DMS79 treated with DMSO at 0.1 percent for 48 hours (cell line): Measurements from ENCODE around the gene DCK.
"Not testable (repeated sequence)": the region's sequence is repeated elsewhere in the genome, so short reads cannot be mapped to it uniquely, and the experiment has no call there.

ENCODE experiments used
- DNase-seq: peaks from one replicate; lab custom pipeline; 2025; lab: John Stamatoyannopoulos, UW

DCK gene

GRCh38 chr4:71001363-71001762 lies 7.9 kb downstream of the DCK start:
- DNase-seq, result not testable (repeated sequence)

GRCh38 chr4:71004281-71004851 lies 10.9 kb downstream of the DCK start:
- no peak for DNase-seq

GRCh38 chr4:71005025-71005424 lies 11.6 kb downstream of the DCK start:
- DNase-seq, result not testable (repeated sequence)

DNA sequence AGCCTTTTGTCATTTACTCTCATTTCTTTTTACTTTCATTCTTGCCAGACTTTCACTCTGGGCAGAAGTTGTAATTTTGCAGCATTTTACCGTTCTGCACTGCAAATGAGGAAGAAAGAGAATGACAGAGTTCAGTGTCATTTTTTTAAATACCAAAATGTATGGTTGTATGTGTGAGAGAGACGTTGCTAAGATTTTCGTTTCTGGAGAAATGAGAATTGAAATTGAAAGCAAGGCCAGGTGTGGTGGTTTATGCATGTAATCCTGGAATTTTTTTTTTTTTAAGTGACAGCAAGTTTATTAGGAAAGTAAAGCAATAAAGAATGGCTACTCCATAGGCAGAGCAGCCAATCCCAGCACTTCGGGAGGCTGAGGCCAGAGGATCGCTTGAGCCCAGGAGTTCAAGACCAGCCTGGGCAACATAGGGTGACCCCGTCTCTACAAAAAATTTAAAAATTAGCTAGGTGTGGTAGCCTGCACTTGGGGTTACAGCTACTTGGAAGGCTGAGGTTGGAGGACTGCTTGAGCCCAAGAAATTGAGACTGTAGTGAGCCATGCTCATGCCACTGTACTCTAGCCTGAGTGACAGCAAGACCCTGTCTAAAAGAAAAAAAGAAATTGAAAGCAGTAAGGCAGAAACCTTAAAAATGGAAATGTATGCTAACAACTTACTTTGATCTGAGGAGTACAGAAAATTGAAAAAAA lies 12.9 kb downstream of the DCK start:
- no peak for DNase-seq

- peak; percentile 71 for DNase-seq
Measured at GRCh38 chr4:71008196-71008595, 14.7 kb downstream of the DCK start.

DNA sequence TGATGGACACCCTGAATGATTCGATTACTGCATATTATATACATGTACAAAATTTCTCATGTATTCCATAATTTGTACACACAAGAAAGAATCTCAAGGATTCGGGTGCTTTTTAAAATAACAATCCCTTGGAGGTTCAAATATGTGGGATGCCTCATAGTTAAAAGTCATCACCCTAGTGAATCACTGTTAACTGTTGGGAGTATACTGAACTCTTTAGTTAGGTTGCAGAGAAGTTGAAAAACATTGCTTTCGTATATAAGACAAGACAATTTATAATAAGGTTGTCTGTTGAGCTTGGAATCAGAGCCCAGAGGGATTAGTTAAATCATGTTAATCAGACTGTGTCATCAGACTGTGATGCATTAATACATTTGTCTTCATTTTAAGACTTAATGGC lies 15.6 kb downstream of the DCK start:
- DNase-seq, result no peak

GRCh38 chr4:71009890-71010588 lies 16.6 kb downstream of the DCK start:
- DNase-seq, result no peak

DNA sequence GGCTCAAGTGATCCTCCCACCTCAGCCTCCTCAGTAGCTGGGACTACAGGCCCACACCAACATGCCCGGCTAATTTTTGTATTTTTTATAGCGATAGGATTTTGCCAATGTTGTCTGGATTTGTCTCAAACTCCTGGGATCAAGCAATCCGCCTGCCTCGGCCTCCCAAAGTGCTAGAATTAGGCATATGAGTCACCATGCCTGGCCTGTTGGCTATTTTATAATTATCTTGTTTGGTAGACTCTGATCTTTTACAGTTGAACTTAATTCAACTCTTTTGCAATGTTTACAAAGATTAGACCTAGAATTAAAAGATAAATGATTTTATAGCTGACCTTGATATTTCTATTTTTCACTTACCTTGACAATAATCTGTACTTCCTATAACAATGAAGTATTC lies 18.0 kb downstream of the DCK start:
- DNase-seq, result no peak

GRCh38 chr4:71017391-71017790 lies 23.9 kb downstream of the DCK start:
- DNase-seq, result not testable (repeated sequence)

GRCh38 chr4:71020611-71021010 lies 27.2 kb downstream of the DCK start:
- DNase-seq, result no peak

DNA sequence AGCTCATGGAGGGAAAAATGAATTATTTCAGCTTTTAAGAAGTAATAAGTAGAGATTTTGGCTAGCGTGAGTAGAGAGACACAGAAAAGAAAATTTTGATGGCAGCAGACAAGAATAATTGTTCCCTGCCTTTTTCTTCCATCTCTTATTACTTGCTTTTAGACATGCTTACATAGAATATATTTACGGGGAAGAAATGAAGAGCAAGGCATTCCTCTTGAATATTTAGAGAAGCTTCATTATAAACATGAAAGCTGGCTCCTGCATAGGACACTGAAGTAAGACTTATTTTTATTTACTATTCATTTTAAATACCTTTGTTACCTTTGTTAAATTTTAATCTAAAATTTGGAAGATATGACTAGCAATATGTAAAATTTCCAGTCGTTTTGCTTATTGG lies 32.2 kb downstream of the DCK start:
- no peak for DNase-seq

DNA sequence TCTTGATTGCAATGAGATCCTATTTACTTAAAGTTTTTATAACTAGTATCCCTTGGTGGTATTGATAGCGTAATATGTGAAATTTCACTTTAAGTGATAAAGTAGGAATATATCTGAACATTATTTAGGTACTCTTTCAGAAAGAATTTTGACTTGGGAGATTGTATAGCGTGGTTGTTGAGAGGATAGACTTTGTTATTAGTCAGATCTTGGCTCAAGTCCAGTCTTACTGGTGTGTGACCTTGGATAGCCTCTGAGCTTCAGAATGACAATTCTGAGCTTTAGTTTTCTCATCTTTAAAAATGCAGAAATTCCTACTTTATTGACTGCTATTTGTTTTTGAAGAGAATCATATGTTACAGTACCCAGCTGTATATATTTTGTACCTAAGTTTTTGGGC lies 32.6 kb downstream of the DCK start:
- DNase-seq, result peak; percentile 3

DNA sequence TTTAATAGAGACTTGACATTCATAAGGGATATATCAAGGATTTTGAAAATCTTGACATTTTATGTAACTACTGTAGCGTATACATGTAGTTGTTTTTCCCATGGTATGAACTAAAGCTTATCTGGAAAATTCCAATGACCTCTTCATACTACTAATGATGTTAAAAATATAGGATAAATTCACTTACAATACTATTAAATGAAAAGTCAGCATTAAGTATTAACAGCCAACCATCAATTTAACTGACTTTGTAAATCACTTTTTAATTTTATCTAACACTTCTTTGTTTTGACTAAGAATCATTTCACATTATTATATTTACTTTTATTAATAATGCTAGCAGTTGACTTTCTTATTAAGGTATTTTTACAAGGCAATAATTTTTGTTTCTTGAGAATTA lies 34.2 kb downstream of the DCK start:
- DNase-seq, result no peak

DNA sequence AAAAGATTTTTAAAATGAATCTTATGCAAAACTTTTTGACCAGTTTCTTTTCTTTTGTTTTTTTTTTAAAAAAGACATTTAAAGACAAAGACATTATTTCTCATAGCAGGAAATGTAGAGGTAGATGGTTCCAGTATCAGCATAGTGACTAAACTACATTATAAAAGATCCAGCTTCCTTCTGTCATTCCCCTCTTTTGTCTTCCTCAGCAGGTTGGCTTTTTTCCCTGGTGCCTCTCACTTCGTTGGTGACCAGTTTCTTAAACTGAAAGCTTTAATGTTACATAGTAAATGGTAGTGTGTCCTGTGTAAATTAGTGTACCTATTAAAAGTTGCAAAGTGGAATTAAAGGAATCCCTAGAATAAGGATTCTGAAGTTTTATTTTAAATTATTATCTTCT lies 36.1 kb downstream of the DCK start:
- DNase-seq, result no peak

DNA sequence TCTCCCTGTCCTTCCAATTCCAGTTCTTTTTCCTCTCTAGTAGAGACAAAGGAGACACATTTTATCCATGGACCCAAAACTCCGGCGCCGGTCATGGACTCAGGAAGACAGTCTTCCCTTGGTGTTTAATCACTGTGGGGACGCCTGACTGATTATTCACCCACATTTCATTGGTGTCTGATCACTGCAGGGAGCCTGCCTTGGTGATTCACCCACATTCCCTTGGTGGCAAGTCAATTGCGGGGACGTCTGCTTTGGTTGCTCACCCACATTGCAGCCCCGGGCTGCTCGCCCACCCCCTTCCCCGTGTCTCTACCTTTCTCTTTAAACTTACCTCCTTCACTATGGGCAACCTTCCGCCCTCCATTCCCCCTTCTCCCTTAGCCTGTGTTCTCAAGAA lies 38.7 kb downstream of the DCK start:
- not testable (repeated sequence) for DNase-seq

- DNase-seq, result no peak
Measured at GRCh38 chr4:71045256-71045655, 51.8 kb downstream of the DCK start.

DNA sequence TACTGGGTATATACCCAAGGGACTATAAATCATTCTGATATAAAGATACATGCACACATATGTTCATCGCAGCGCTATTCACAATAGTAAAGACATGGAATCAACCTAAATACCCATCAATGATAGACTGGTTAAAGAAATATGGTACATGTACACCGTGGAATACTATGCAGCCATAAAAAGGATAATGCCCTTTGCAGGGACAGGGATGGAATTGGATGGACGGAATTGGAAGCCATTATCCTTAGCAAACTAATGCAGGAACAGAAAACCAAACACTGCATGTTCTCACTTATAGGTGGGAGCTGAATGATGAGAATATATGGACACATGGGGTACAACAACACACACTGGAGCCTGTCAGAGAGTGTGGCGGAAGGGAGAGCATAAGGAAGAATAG lies 55.9 kb downstream of the DCK start:
- no peak for DNase-seq

- DNase-seq, result no peak
Measured at GRCh38 chr4:71050809-71051208, 57.4 kb downstream of the DCK start.

- DNase-seq, result no peak
Measured at GRCh38 chr4:71052034-71052433, 58.6 kb downstream of the DCK start.

DNA sequence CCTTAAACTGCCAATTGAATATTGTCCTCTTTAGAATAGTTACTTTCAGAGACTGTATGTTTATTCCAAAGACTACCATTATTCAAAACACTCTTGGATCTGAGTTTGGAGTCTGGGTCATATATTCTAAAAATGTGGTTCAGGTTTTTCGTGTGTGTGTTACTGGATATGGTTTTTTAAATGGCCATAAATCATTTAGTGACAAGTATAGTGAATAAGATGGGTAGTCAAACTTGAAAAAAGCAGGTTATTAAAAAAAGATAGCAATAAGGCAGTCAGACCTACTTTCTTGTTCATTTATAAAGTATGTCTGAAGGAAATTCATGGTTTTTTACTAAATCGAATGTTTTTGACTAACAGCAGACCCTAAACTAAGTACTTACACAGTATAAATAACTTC lies 59.3 kb downstream of the DCK start:
- DNase-seq, result no peak

DNA sequence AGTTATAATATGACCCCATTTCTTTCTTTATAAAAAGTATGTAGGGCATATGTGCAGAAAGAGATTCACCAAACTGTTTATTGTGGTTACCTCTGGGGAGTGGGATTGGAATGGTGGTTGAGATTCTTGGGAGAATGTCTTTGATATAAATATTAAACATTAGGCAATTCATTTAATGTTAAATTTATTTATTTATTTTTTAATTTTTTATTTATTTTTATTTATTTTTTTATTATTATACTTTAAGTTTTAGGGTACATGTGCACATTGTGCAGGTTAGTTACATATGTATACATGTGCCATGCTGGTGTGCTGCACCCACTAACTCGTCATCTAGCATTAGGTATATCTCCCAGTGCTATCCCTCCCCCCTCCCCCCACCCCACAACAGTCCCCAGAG lies 60.2 kb downstream of the DCK start:
- DNase-seq, result not testable (repeated sequence)

- not testable (repeated sequence) for DNase-seq
Measured at GRCh38 chr4:71059573-71059972, 66.1 kb downstream of the DCK start.

GRCh38 chr4:71062436-71062835 lies 69.0 kb downstream of the DCK start:
- no peak for DNase-seq
